ENCODE measurements around the gene TSG101. TPM values are rescaled to one million over a fixed set of nuclear protein-coding genes. Genes with fewer than 3 reads are reported as not detected.

Gene TSG101
- total and polyA plus RNA-seq, 3 experiments from 2014 or later = 44.8 to 55.4 (median 45.4) TPM

DNA sequence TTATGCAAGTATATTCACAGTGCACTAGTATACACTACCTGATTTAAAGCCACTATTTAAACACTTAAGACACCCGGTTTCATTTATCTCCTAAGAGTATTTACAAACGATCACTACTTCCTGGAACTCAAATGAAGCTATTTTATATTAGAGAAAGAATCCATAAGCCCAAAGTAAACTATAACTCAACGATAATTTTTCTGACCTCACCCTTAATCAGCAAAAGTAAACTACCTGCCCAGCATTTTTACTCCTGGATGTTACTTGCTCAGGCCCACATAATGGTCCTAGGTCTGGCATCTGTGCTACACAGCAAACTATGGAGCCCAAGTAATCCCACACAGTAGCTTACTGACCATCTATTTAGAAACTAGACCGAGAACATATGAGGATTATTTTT lies 33.4 kb downstream of the TSG101 start:
- DNase-seq = no peak
- H3K27ac ChIP-seq (ENCODE audit: low read depth, low read length) = no peak overlapping the region
- no peak overlapping the region for H3K4me3 ChIP-seq (ENCODE audit: low read length)
- no peaks in the 10 kb centered on the region for H3K9me3 ChIP-seq (ENCODE audit: low read length)
- no peaks in the 10 kb centered on the region for H3K9me3 Mint-ChIP-seq
- no peaks in the 10 kb centered on the region for H3K27me3 Mint-ChIP-seq
- no peaks in the 10 kb centered on the region for H3K4me1 ChIP-seq (ENCODE audit: insufficient read depth, low read length)
- H3K27ac Mint-ChIP-seq = peak overlapping the region in 5 of 8 donors; percentile 3 to 43 (median 28)
- ChIA-PET CTCF (interaction anchor here (1.3 kb wide), 1 partner anchor 271 kb away, joined by 3 read pairs; no protein-coding TSS in a partner anchor), POLR2A (no interaction called here)
- H3K4me1 Mint-ChIP-seq = peaks cover 8 to 30% (median 26%) of the 10 kb centered on the region in 3 donors
- peaks cover 21% of the 10 kb centered on the region for H3K36me3 ChIP-seq (ENCODE audit: insufficient read depth, low read length)
- no peaks in the 10 kb centered on the region for H3K27me3 ChIP-seq (ENCODE audit: insufficient read depth, low read length, poor library complexity, severe bottlenecking)
- no peak overlapping the region for H3K4me3 Mint-ChIP-seq
- peaks cover 4 to 89% (median 14%) of the 10 kb centered on the region in 3 donors for H3K36me3 Mint-ChIP-seq

DNA sequence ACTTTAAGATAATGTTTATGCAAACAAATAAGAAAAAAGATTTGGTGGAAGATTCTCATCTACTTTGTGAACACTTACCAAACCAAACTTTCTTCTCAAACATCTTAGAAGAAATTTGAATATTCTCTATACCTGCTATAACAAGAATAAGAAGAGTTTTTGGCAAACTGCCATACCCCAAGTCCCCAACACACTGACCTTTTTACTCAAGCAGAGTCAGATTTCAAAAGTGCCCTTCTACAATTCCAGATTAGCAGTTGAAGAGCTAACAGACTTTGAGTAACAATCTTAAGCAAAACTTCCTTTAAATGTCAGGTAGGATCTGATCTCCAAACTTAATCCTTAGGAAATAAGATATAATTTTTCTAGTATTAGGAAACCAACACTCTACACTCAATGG lies 33.9 kb downstream of the TSG101 start:
- H3K4me1 Mint-ChIP-seq = peaks cover 8 to 29% (median 25%) of the 10 kb centered on the region in 3 donors
- no peaks in the 10 kb centered on the region for H3K4me1 ChIP-seq (ENCODE audit: insufficient read depth, low read length)
- no peak overlapping the region for H3K4me3 Mint-ChIP-seq
- no peak overlapping the region for H3K27ac ChIP-seq (ENCODE audit: low read depth, low read length)
- peaks cover 18% of the 10 kb centered on the region for H3K36me3 ChIP-seq (ENCODE audit: insufficient read depth, low read length)
- H3K27me3 ChIP-seq (ENCODE audit: insufficient read depth, low read length, poor library complexity, severe bottlenecking) = no peaks in the 10 kb centered on the region
- no peak for DNase-seq
- H3K27me3 Mint-ChIP-seq = no peaks in the 10 kb centered on the region
- CTCF ChIA-PET = no interaction called here
- no peaks in the 10 kb centered on the region for H3K9me3 ChIP-seq (ENCODE audit: low read length)
- peak overlapping the region in 5 of 8 donors; percentile 3 to 50 (median 20) for H3K27ac Mint-ChIP-seq
- H3K9me3 Mint-ChIP-seq = no peaks in the 10 kb centered on the region
- POLR2A ChIA-PET = no interaction called here
- H3K4me3 ChIP-seq (ENCODE audit: low read length) = no peak overlapping the region
- H3K36me3 Mint-ChIP-seq = peaks cover 4 to 89% (median 14%) of the 10 kb centered on the region in 3 donors

DNA sequence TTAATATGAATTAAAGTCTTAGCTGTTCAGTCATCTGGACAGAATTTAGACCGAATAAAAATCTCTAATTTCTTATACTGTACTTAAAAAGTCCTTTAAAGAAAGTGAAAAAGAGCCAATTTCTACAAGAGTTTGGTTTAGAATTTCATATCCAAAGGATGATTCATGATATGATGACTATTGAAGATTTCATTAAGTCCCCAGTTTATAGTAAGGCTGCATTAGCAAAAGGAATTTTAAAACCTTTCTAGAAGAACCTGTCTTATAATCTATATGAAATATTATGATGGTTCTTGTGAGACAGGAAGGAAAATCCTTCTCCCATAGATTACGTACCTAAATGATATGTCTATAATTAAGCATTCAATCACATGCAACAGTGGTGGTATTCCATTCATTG lies 34.8 kb downstream of the TSG101 start:
- Histone ChIP-seq H3K4me3 (ENCODE audit: low read length) (no peak overlapping the region), H3K27me3 (ENCODE audit: insufficient read depth, low read length, poor library complexity, severe bottlenecking) (no peaks in the 10 kb centered on the region), H3K9me3 (ENCODE audit: low read length) (no peaks in the 10 kb centered on the region), H3K36me3 (ENCODE audit: insufficient read depth, low read length) (peaks cover 12% of the 10 kb centered on the region), H3K4me1 (ENCODE audit: insufficient read depth, low read length) (no peaks in the 10 kb centered on the region), H3K27ac (ENCODE audit: low read depth, low read length) (no peak overlapping the region)
- ChIA-PET POLR2A (no interaction called here), CTCF (interaction anchor here (1.4 kb wide), 1 partner anchor 8 kb away, joined by 3 read pairs; no protein-coding TSS in a partner anchor)
- no peak for DNase-seq
- peaks cover 8 to 29% (median 22%) of the 10 kb centered on the region in 3 donors for H3K4me1 Mint-ChIP-seq
- peaks cover 4 to 87% (median 18%) of the 10 kb centered on the region in 3 donors for H3K36me3 Mint-ChIP-seq
- H3K4me3 Mint-ChIP-seq = no peak overlapping the region
- no peaks in the 10 kb centered on the region for H3K27me3 Mint-ChIP-seq
- H3K27ac Mint-ChIP-seq = no peak overlapping the region
- H3K9me3 Mint-ChIP-seq = no peaks in the 10 kb centered on the region

DNA sequence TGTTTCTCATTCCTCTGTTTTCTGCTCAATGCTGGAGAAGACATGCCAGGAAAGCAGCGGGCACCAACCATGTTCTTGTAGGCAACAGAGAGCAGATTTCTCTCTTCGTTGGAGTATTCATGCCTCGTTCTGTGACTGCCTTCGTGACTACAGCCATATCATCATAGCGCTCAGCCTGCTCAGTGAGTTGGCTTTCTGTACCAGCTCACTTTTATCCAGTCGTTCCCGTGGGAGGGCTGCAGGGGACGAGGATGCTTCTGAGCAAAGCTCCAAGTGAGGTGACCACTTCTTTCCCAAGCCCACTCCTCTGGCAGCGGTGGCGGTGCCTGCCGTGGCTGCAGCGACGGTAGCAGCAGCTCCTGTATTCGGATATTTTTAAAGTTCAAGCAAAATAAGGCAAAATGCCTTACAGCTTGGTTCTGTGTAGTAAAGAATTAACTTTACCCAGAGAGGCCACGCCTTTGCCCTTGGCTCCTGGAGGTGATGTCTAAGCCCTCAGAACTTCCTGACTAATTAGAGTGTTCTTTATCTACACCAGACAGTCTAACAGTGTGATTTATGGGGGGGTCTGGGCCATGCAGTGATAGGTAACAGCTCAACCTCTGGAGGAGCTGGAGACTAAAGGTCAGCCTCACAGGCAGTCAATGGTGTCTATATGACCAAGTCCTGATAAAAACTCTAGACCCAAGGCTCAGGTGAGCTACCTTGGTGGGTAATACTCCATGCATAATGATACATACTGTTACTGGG lies 35.8 kb downstream of the TSG101 start:
- Histone ChIP-seq H3K4me3 (ENCODE audit: low read length) (no peak overlapping the region), H3K4me1 (ENCODE audit: insufficient read depth, low read length) (no peaks in the 10 kb centered on the region), H3K36me3 (ENCODE audit: insufficient read depth, low read length) (peaks cover 12% of the 10 kb centered on the region), H3K27me3 (ENCODE audit: insufficient read depth, low read length, poor library complexity, severe bottlenecking) (no peaks in the 10 kb centered on the region), H3K9me3 (ENCODE audit: low read length) (no peaks in the 10 kb centered on the region), H3K27ac (ENCODE audit: low read depth, low read length) (no peak overlapping the region)
- Mint-ChIP-seq H3K36me3 (peaks cover 4 to 86% (median 15%) of the 10 kb centered on the region in 3 donors), H3K4me3 (no peak overlapping the region), H3K9me3 (no peaks in the 10 kb centered on the region), H3K27ac (peak overlapping the region in 4 of 8 donors; percentile 9 to 61 (median 37)), H3K27me3 (no peaks in the 10 kb centered on the region), H3K4me1 (peaks cover 8 to 29% (median 22%) of the 10 kb centered on the region in 3 donors)
- ChIA-PET POLR2A (no interaction called here), CTCF (interaction anchor here (1.4 kb wide), 1 partner anchor 9 kb away, joined by 3 read pairs; no protein-coding TSS in a partner anchor)
- DNase-seq = no peak

DNA sequence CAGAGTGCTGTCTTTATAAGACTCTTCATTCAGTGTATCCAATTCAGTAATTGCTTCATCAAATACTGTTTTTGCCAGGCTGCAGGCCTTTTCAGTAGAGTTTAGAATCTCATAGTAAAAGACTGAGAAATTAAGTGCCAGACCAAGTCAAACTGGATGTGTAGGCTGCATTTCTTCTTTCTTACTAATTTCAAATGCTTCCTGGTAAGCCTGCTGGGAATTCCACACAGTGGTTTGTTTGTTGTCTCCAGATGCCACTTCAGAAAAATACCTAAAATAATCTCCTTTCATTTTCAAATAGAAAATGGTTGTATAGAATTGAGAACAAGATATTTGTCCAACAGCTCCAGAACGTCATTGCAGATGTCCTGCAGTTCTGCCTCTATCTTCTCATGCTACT lies 36.4 kb downstream of the TSG101 start:
- H3K4me1 ChIP-seq (ENCODE audit: insufficient read depth, low read length) = no peaks in the 10 kb centered on the region
- Mint-ChIP-seq H3K4me1 (peaks cover 8 to 24% (median 22%) of the 10 kb centered on the region in 3 donors), H3K27ac (peak overlapping the region in 4 of 8 donors; percentile 4 to 70 (median 54)), H3K9me3 (no peaks in the 10 kb centered on the region), H3K4me3 (no peak overlapping the region), H3K36me3 (peaks cover 4 to 82% (median 15%) of the 10 kb centered on the region in 3 donors), H3K27me3 (no peaks in the 10 kb centered on the region)
- DNase-seq = no peak
- POLR2A ChIA-PET = no interaction called here
- peaks cover 12% of the 10 kb centered on the region for H3K36me3 ChIP-seq (ENCODE audit: insufficient read depth, low read length)
- no peak overlapping the region for H3K27ac ChIP-seq (ENCODE audit: low read depth, low read length)
- CTCF ChIA-PET = no interaction called here
- no peaks in the 10 kb centered on the region for H3K27me3 ChIP-seq (ENCODE audit: insufficient read depth, low read length, poor library complexity, severe bottlenecking)
- H3K4me3 ChIP-seq (ENCODE audit: low read length) = no peak overlapping the region
- H3K9me3 ChIP-seq (ENCODE audit: low read length) = no peaks in the 10 kb centered on the region

DNA sequence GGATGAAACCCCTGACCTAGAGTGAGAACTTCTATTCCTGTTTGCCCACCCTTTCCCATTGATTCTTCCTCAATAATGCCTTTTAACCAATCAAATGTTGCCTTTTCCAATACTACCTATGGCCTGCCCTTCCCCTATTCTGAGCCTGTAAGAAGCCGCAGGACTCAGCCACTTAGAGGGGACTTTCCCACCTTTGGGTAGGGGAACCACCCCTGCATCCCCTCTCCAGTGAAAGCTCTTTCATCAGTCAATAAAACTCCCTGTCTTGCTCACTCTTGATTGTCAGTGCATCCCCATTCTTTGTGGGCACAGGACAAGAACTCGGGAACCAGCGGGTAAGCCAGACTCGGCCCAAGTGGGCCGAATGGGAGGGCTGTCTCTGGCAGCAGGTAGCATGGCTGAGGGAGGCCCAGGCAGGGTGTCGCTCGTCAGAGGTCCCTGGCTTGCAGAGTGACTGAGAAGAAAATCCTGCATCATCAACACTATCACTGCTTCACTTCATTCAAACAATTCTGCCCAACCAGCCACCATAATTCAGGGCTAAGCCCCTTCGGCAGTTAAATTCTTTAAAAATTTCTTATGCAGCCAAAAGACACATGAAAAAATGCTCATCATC lies 40.7 kb downstream of the TSG101 start:
- H3K4me1 Mint-ChIP-seq = peaks cover 2 to 9% (median 9%) of the 10 kb centered on the region in 3 donors
- peaks cover 15 to 85% (median 35%) of the 10 kb centered on the region in 3 donors for H3K36me3 Mint-ChIP-seq
- Histone ChIP-seq H3K9me3 (ENCODE audit: low read length) (no peaks in the 10 kb centered on the region), H3K36me3 (ENCODE audit: insufficient read depth, low read length) (peaks cover 36% of the 10 kb centered on the region), H3K27me3 (ENCODE audit: insufficient read depth, low read length, poor library complexity, severe bottlenecking) (no peaks in the 10 kb centered on the region), H3K4me3 (ENCODE audit: low read length) (no peak overlapping the region), H3K4me1 (ENCODE audit: insufficient read depth, low read length) (no peaks in the 10 kb centered on the region), H3K27ac (ENCODE audit: low read depth, low read length) (no peak overlapping the region)
- CTCF ChIA-PET = no interaction called here
- peak overlapping the region in 2 of 8 donors; percentile 47 to 66 for H3K27ac Mint-ChIP-seq
- no peaks in the 10 kb centered on the region for H3K27me3 Mint-ChIP-seq
- no peak for DNase-seq
- POLR2A ChIA-PET = no interaction called here
- H3K9me3 Mint-ChIP-seq = no peaks in the 10 kb centered on the region
- no peak overlapping the region for H3K4me3 Mint-ChIP-seq

DNA sequence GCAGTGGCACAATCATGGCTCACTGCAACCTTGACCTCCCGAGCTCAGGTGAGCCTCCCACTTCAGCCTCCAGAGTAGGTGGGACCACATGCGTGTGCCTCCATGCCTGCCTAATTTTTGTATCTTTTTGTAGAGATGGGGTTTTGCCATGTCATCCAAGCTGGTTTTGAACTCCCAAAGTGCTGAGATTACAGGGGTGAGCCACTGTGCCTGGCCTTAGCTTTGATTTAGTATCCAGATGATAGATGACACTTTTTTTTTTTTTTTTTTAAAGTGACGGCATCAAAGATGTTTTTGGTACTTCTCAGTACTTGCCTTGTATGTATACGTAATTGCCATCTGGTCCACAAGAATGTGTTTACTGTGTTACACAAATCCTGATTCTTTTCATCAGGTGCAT lies 47.7 kb downstream of the TSG101 start:
- Histone ChIP-seq H3K27me3 (ENCODE audit: insufficient read depth, low read length, poor library complexity, severe bottlenecking) (no peaks in the 10 kb centered on the region), H3K4me1 (ENCODE audit: insufficient read depth, low read length) (no peaks in the 10 kb centered on the region), H3K36me3 (ENCODE audit: insufficient read depth, low read length) (peaks cover 49% of the 10 kb centered on the region), H3K4me3 (ENCODE audit: low read length) (no peak overlapping the region), H3K9me3 (ENCODE audit: low read length) (no peaks in the 10 kb centered on the region), H3K27ac (ENCODE audit: low read depth, low read length) (no peak overlapping the region)
- no peak for DNase-seq
- Mint-ChIP-seq H3K27me3 (no peaks in the 10 kb centered on the region), H3K4me3 (no peak overlapping the region), H3K4me1 (no peaks in the 10 kb centered on the region), H3K36me3 (peaks cover 20 to 91% (median 48%) of the 10 kb centered on the region in 3 donors), H3K9me3 (no peaks in the 10 kb centered on the region), H3K27ac (peak overlapping the region in 1 of 8 donors; percentile 29)
- POLR2A ChIA-PET = no interaction called here
- CTCF ChIA-PET = no interaction called here

DNA sequence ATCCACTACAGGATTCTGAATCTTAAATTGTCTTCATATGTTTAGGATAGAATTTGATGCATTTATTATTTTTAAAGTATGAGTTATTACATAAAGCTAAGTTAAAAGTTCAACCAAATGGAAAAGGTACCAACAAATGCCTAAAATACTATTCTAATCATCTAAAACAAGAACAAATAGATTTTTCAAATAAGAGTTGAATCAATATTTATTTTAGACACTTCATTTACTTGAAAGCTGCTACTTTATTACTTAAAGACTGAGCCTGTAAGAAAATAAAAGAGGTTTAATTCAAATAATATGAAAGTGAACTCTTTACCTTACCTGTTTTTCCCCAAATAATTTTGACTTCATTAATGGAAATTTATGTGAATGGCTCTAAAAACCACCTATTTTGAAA lies 54.2 kb downstream of the TSG101 start:
- H3K27ac ChIP-seq (ENCODE audit: low read depth, low read length) = no peak overlapping the region
- H3K36me3 ChIP-seq (ENCODE audit: insufficient read depth, low read length) = no peaks in the 10 kb centered on the region
- no peaks in the 10 kb centered on the region for H3K9me3 ChIP-seq (ENCODE audit: low read length)
- H3K9me3 Mint-ChIP-seq = no peaks in the 10 kb centered on the region
- H3K4me1 Mint-ChIP-seq = no peaks in the 10 kb centered on the region
- H3K4me3 Mint-ChIP-seq = no peak overlapping the region
- no peaks in the 10 kb centered on the region for H3K27me3 Mint-ChIP-seq
- CTCF ChIA-PET = no interaction called here
- no peak for DNase-seq
- no peak overlapping the region for H3K27ac Mint-ChIP-seq
- POLR2A ChIA-PET = no interaction called here
- H3K4me3 ChIP-seq (ENCODE audit: low read length) = no peak overlapping the region
- no peaks in the 10 kb centered on the region for H3K4me1 ChIP-seq (ENCODE audit: insufficient read depth, low read length)
- no peaks in the 10 kb centered on the region for H3K27me3 ChIP-seq (ENCODE audit: insufficient read depth, low read length, poor library complexity, severe bottlenecking)
- H3K36me3 Mint-ChIP-seq = peaks cover 0 to 33% (median 17%) of the 10 kb centered on the region in 3 donors
